Left renal pelvis (tissue), 4 donors: ENCODE results near the gene MMP11. TPM values are rescaled to one million over a fixed set of nuclear protein-coding genes. Genes with fewer than 3 reads are reported as not detected.

Source experiments
- DNase-seq, 4 donors: peaks; one replicate each; pipeline ENCODE4 v3.0.0-alpha.2; 2013; ENCODE audit warnings: low read depth in 4 of 4, low spot score in 3 of 4
- polyA plus RNA-seq, 4 donors: library from polyadenylated mRNA; unstranded; fragments of 120-200 nt; gene quantifications; one replicate each; pipeline ENCODE4 v1.2.1, GENCODE V29; 2013; ENCODE audit not compliant: insufficient read length in 4 of 4

MMP11 gene
- polyA plus RNA-seq, 4 donors: 15.2 to 80.6 (median 16.8) TPM

DNA sequence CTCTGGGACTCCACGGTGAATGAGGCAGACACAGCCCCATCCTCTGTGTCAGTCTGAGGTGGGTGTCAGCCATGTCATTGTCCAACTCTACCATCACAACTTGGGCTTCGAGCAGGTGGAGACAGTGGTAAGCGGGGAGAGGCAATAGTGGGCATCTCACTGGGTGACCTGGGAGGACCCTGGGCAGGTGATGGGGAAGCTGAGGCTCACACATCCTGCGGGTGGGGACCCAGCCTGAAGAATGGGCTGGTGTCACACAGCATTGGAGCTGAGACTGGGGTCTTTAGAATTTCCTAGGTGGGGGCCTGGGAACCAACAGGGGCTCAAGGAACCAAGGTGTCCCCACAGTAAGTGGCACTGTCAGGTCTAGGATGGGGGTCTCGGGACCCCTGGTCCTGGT, 7.1 kb downstream of the MMP11 start:
- DNase-seq: no peak

- DNase-seq: no peak
These were observed 7.6 kb downstream of the MMP11 start for GRCh38 chr22:23780146-23780748.

DNA sequence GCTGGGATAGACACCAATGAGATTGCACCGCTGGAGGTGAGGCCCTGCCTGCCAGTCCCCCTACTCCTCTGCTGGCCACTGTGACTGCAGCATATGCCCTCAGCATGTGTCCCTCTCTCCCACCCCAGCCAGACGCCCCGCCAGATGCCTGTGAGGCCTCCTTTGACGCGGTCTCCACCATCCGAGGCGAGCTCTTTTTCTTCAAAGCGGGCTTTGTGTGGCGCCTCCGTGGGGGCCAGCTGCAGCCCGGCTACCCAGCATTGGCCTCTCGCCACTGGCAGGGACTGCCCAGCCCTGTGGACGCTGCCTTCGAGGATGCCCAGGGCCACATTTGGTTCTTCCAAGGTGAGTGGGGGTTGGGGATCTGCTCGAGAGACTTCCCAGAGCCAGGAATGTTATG, 8.4 kb downstream of the MMP11 start:
- DNase-seq: no peak

- no peak for DNase-seq
These were observed 9.0 kb downstream of the MMP11 start for GRCh38 chr22:23781511-23782183.

DNA sequence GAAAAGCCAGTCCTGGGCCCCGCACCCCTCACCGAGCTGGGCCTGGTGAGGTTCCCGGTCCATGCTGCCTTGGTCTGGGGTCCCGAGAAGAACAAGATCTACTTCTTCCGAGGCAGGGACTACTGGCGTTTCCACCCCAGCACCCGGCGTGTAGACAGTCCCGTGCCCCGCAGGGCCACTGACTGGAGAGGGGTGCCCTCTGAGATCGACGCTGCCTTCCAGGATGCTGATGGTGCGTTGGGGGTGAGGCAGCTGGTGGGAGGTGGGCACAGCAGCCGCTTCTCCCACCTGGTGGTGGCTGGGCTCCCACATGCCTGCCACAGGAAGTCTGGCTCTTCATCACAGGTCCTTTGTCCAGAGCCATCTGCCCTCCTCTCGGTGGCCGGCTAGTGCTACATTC, 9.6 kb downstream of the MMP11 start:
- no peak for DNase-seq

DNA sequence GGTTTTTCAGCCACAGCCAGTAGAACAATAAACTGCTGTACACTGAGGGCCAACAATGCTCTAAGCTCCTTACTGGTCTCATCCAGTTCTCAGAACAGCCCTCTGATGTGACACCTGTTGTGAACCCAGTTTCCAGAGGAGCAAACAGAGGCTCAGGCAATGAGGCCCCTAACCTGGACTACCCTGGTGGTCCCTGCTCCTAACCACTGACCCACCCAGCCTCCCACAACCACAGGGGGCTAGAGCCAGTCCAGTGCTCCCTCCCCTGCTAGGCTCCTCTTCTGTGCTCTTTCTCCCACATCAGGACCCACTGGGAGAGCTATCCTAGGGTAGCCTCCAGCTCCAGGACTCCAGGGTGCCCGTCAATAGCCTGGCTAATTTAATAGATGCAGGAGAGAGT, 10.1 kb downstream of the MMP11 start:
- DNase-seq: no peak

GRCh38 chr22:23783265-23784150, 10.9 kb downstream of the MMP11 start:
- no peak for DNase-seq

GRCh38 chr22:23784215-23784732, 11.6 kb downstream of the MMP11 start:
- no peak for DNase-seq

- no peak for DNase-seq
These were observed 13.6 kb downstream of the MMP11 start for GRCh38 chr22:23786261-23786710.

GRCh38 chr22:23786752-23787599, 14.3 kb downstream of the MMP11 start, which contains the start of gene SMARCB1:
SMARCB1 (plus strand) TSS chr22:23786966; CDS start chr22:23787170, 204 bp downstream.
- peak in 3 of 4 donors; percentile 81 to 85 (median 83) for DNase-seq

- DNase-seq: no peak
These were observed 14.9 kb downstream of the MMP11 start for GRCh38 chr22:23787600-23787896.

- no peak for DNase-seq
These were observed 15.3 kb downstream of the MMP11 start for GRCh38 chr22:23787910-23788309.

DNA sequence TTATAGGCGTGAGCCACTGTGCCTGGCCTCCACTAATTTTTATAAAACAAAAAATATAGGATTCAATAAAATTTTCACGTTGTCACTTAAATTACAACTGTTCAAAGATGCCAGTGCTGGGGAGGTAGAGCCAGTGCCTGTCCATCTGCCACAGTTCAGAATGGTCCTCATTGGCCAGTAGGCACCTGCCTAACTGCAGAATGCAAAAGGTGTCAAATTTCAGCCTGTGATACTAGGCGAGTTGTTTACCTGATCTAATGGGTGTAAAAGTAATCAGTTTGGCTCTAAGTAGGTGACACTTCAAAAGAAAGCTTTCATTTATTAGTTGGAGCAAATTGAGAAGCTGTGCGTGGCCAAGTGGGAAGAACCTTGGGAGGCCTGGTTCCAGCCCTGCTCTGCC, 16.5 kb downstream of the MMP11 start:
- no peak for DNase-seq

- DNase-seq: no peak
These were observed 17.0 kb downstream of the MMP11 start for GRCh38 chr22:23789638-23790037.

DNA sequence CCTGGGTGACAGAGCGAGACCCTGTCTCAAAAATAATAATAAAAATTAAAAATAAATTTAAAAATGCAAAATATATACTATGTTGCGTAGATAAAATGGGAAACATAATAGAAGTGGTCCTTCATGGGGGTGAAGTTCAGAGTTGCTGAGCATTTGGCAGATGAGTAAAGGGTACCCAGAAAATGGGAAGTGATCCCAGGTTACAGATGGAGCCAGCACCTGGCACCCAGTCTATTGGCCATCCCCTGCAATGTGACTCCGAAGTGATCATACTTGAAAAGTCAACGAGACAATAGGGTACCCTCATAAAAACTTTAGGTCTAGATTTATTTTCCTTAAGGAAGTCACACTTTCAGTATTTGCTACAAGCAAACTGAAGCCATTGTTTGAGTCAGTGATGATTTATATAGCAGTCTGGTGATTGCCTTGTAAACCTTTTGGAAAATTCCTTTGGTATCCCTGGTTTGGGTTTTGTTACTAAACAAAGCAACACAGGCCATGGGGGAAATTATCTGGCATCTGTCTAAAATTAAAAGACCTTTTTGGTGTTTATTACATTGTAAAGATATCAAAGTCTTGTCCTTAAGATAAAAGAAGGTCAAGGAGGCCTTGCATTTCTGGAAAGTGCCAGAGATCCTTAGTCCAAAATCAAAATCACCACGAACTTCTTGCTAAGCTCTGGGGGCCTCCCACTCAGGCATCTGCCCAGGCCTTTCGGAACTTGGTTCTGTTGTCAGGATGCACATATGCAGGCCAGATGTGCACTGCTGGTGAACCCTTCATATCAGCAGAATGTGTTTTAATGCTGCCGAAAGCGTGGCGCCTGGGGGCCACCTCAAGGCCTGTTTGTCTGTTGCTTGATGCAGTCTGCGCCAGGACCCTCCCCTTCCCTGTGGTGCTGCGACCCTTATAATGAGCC, 18.4 kb downstream of the MMP11 start:
- no peak for DNase-seq

DNA sequence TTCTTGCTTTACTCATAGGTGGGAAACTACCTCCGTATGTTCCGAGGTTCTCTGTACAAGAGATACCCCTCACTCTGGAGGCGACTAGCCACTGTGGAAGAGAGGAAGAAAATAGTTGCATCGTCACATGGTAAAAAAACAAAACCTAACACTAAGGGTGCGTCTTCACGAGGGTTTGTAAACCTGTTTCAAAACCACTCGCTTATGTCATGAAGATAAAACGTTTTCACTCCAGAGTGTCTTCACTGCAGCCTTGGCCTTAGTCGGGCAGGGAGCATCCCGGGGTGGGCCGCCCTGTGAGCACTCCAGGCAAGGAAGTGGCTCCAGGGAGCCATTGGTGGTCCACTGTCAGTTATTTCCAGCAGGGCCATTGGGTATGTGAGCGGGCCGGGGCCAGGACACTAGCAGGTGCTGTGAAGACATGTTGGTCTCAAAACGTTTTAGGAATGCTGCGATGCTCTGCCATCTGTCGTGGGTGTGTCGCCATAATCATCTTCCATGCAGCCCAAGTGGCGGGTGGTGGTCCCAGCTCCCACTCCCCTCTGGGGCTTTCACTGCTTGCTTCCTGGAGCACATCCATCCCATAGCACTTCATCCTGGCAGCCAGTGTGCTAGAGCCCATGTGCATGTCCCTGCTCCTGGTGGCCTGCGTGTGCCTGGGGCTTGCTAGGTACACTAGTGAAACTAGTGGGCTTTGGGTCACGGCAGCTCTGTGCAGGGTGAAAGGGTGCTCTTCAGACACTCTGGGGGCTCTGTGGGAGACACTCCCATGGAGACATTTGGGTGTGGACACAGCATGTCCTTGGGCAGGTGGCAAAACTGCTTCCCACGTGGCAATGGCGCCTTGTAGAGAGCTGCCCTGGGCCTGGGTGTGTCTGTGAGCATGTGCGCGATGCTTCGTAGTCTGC, 19.3 kb downstream of the MMP11 start:
- DNase-seq: no peak

DNA sequence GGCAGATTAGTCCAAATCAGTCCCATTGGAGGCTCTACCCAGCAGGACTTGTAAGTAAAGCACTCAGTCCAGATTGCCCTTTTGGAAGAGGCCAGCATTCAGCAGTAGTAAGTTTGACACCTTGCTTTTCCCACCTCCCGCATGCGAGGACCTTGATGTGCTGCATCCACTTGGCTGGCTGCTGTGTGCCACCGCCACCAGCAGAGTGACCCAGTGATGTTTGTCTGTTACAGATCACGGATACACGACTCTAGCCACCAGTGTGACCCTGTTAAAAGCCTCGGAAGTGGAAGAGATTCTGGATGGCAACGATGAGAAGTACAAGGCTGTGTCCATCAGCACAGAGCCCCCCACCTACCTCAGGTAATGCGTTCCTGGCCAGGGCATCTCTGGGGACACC, 20.7 kb downstream of the MMP11 start:
- no peak for DNase-seq

DNA sequence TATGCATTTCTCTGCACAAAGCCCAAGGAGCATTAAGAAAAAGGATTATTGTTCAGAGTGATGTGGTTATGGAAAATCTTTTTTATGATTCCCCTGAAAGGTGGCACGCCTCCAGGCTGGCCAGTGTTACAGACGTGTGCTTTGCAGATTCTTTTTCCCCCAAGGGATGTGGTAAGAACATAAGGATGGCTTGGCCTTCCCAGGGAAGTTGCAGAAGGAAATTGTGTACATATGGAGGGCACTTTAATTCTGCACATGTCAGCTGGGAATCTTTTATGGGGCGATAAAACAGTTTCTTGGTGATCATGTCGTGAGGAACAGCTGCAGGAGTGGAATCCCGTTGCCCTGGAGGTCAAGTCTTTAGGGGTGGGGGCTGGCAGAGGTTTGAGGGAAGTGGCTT, 23.8 kb downstream of the MMP11 start:
- no peak for DNase-seq
